HG03039 (cell line): Measurements from ENCODE around the gene IL3.

ENCODE experiments used
- ATAC-seq: cut with Tn5 transposase; IDR thresholded peaks from one replicate; pipeline ENCODE4 v1.9.1; 2021; ENCODE audit warnings: mild to moderate bottlenecking, moderate library complexity; ENCODE audit not compliant: unreplicated experiment

IL3 gene

DNA sequence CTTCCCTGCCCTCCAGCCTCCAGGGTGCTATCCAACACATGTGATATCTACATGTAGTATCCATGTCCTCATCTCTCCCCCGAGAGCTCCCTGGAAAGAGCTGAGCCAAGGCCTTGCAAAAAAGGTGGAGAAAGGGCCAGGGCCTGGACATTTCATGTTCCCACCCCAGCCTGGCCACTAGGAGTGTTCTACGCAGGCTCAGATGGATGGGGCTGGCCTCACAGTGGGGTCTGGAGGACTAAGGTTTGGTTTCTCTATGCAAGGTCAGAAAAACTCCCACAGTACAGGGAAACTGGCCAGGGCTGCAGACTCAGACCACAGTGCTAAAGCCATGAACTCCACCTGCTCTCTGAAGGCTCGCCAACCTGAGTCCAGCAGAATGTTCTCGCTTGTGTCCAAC, 11.6 kb downstream of the IL3 start:
- no peak for ATAC-seq

DNA sequence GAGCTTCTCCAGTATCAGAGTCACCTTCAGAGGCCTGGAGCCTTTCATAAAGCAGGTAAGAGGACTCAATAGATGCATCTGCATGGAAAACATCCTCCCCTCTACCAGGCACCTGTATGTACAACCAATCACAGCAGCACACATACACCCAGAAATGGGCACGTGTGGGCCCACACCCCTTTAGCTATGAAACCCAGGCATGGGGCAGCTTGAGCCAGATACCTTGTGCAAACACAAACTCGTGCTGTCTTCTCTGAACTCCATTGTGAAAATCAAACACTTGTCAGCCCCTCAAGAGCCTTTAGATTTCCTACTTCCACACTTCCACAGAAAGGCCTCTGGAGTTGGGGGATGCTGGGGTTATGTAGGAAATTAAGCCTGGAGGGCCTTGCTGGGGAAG, 12.1 kb downstream of the IL3 start:
- no peak for ATAC-seq

DNA sequence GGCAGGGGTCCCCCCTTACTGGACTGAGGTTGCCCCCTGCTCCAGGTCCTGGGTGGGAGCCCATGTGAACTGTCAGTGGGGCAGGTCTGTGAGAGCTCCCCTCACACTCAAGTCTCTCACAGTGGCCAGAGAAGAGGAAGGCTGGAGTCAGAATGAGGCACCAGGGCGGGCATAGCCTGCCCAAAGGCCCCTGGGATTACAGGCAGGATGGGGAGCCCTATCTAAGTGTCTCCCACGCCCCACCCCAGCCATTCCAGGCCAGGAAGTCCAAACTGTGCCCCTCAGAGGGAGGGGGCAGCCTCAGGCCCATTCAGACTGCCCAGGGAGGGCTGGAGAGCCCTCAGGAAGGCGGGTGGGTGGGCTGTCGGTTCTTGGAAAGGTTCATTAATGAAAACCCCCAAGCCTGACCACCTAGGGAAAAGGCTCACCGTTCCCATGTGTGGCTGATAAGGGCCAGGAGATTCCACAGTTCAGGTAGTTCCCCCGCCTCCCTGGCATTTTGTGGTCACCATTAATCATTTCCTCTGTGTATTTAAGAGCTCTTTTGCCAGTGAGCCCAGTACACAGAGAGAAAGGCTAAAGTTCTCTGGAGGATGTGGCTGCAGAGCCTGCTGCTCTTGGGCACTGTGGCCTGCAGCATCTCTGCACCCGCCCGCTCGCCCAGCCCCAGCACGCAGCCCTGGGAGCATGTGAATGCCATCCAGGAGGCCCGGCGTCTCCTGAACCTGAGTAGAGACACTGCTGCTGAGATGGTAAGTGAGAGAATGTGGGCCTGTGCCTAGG, 13.0 kb downstream of the IL3 start, which contains the start of gene CSF2:
CSF2 (plus strand) TSS at position 559 of the 783 bp plus-strand sequence; CDS start at position 594, 35 bp downstream.
- no peak for ATAC-seq

DNA sequence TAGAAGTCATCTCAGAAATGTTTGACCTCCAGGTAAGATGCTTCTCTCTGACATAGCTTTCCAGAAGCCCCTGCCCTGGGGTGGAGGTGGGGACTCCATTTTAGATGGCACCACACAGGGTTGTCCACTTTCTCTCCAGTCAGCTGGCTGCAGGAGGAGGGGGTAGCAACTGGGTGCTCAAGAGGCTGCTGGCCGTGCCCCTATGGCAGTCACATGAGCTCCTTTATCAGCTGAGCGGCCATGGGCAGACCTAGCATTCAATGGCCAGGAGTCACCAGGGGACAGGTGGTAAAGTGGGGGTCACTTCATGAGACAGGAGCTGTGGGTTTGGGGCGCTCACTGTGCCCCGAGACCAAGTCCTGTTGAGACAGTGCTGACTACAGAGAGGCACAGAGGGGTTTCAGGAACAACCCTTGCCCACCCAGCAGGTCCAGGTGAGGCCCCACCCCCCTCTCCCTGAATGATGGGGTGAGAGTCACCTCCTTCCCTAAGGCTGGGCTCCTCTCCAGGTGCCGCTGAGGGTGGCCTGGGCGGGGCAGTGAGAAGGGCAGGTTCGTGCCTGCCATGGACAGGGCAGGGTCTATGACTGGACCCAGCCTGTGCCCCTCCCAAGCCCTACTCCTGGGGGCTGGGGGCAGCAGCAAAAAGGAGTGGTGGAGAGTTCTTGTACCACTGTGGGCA, 13.8 kb downstream of the IL3 start:
- no peak for ATAC-seq

DNA sequence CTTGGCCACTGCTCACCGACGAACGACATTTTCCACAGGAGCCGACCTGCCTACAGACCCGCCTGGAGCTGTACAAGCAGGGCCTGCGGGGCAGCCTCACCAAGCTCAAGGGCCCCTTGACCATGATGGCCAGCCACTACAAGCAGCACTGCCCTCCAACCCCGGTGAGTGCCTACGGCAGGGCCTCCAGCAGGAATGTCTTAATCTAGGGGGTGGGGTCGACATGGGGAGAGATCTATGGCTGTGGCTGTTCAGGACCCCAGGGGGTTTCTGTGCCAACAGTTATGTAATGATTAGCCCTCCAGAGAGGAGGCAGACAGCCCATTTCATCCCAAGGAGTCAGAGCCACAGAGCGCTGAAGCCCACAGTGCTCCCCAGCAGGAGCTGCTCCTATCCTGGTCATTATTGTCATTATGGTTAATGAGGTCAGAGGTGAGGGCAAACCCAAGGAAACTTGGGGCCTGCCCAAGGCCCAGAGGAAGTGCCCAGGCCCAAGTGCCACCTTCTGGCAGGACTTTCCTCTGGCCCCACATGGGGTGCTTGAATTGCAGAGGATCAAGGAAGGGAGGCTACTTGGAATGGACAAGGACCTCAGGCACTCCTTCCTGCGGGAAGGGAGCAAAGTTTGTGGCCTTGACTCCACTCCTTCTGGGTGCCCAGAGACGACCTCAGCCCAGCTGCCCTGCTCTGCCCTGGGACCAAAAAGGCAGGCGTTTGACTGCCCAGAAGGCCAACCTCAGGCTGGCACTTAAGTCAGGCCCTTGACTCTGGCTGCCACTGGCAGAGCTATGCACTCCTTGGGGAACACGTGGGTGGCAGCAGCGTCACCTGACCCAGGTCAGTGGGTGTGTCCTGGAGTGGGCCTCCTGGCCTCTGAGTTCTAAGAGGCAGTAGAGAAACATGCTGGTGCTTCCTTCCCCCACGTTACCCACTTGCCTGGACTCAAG, 14.6 kb downstream of the IL3 start:
- ATAC-seq, result no peak

DNA sequence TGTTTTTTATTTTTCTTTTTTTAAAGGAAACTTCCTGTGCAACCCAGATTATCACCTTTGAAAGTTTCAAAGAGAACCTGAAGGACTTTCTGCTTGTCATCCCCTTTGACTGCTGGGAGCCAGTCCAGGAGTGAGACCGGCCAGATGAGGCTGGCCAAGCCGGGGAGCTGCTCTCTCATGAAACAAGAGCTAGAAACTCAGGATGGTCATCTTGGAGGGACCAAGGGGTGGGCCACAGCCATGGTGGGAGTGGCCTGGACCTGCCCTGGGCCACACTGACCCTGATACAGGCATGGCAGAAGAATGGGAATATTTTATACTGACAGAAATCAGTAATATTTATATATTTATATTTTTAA, 15.2 kb downstream of the IL3 start:
- ATAC-seq, result no peak

DNA sequence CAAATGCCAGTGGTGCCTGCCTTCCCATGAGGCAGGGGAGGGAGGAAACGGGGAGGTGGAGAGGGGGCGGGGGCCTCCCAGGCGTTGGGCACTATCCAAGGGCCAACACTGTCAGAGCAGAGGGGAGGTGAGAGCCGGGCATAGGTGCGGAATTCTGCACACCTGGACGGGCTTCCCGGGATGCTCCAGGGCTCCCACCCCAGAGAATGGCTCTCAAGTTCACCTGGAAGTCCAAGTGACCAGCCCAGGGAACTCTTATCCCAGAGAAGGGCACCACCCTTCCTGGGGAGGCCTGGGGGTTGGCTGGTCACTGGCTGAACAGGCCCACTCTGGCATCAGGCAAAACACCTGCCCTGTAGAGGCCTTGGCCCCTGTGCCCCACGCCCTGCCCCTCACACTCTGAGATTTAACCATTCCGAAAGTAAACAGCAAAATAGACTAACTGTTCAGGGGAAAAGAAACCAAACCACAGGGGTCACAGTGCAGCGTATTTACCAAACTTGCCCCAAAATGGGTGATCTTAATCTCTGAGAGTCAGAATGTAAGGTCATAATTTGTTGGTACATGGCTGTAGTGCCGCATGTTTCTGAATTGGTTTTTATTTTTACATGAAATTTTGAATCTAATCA, 15.9 kb downstream of the IL3 start:
- no peak for ATAC-seq

DNA sequence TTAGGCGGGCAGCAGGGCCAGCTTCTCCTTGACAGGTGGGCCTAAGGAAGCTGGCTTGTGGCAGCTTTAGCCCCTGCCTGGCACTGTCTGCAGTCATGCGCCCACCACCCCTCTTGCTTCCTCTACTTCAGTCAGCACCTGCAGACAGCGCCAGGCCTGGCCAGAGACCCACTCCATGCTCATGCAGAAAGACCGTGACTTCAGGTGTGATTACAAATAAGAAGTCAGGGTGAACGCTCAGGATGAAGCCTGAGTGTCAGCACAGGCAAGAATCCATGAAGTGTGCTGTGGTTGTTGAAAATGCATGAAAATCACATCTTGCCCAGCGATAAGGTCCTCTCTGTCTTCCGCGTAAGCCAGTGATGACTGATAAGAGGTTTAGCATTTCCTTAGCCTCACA, 16.5 kb downstream of the IL3 start:
- ATAC-seq, result no peak

DNA sequence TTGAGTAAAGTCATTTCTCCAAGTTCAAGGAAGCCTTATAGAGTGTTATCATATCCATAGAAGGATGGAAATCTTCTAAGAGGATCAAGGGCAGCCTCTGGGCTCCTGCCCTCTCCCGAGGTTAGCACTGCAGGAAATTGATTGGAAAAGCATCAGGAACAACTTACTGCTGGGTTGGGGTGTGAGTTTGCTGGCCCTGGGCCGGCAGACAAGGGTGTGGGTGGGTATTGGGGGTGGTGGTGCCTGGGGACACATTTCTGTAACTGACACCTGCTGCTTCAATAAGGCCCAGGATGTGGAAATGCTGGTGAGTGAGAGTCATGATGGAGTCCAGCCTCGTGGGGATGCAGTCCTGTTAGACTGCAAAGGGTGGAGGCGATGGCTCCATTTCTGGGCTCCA, 18.6 kb downstream of the IL3 start:
- no peak for ATAC-seq

DNA sequence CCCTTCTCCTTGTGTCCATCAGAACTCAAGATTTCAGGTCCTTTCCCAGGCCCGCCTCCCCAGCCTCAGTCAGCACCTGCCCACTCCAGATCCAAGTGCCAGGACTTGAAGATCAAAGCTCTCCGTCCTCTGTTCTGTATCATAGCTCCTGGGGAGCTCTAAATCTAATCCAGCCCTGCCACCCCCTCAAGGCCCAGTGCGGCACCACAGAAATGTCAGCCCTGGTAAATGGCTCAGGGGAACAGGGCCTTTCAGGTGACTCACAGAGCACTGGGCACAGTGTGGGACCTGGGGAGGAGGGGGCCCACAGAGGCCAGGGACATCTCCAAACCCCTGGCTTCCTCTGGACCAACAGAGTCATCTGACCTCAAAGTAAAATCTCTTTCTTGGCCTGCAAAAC, 19.2 kb downstream of the IL3 start:
- ATAC-seq, result no peak

DNA sequence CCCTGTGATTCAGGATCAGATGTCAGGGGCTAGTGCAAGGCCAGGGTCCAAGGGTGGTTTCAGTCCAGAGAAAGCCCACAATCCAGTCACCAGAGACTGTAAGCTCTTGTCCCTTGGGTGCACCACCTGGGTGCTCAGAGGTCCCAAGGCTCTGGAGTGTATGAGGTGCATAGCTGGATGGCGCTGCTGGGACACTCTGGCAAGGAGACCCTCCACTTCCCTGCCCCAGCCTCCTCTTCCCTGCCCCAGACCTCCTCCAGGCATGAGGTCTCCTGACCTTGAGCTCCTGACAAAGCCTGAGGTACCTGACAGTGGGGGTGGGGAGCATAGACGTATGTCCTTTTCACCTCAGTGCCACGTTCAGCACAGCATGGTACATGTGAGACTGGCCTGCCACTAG, 20.1 kb downstream of the IL3 start:
- no peak for ATAC-seq

DNA sequence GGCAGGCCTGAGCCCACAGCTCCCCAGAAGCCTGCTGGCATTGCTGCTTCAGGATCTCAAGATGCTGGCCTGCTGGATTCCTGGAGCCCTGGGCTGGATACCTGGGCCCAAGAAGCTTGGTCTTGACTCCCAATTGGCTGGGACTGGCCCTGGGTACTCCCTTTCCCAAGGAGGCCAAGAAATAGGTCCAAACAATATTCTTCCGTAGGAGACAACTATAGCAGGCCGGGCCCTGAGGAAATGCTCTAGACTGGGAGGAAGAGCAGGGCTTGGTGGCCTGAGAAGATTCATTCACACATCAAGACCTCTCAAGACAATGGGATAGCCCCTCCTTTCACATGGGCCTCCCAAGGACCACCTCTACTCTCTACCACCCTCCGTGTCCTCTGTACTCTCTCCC, 21.0 kb downstream of the IL3 start:
- ATAC-seq, result no peak

DNA sequence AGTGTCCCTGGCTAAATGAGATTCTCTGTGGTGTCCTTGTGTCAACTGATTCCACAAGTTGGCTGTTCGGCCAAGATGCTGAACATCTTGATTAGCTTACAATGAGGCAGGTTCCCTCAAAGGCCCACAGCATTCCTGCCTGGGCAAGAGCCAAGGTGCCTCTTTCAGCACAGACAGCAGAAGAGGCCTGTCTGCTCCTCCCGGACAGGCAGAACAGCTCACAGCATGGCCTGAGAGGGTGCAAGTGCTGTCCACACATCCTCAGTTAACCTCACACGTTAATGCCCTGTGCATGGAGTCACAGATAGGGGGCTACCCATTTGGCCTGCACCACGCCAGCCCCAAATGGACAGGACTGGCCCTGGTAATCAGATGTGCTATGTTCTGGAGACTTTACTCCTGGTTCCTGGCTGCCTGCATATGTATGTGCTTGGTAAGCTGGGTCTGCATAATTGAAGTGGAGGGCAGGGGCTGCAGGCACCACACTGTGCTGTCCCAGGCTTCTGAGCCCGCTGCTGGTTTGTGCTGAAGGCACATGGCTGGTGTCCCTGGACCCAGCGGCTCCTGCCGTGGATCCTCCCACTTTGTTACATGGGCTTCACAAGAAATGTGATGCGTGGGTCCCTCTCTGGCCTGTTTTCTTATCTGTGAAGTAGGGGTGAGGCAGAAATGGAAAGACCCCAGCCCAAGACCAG, 22.0 kb downstream of the IL3 start:
- ATAC-seq, result no peak

DNA sequence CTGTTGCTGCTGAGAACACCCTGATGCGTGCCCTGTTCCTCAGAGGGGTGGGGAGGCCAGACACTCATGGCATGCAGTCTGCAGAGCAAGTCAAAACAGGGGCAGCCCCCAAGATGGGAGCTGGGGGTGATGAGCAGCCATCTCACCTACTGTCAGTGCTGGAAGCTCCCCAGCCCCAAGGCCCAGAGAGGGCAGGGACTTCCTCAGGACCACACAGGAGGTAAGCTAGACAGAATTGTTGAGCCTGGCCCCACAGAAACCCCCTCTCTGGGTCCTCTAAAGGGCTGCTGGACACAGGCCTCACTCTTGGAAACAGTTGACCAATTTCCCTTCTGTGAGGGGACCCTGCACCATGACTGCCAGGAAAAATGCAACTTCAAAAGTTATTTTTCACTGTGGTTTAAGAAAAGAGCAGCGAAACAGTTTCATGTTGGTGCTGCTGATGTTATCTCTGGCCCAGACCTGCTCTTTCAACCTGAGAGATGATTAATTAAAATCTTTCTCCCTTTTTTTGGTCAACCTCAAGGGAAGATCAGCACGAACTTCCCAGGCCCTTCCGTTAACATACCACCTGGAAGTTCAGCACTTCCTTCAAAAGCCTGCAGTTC, 22.7 kb downstream of the IL3 start:
- no peak for ATAC-seq

DNA sequence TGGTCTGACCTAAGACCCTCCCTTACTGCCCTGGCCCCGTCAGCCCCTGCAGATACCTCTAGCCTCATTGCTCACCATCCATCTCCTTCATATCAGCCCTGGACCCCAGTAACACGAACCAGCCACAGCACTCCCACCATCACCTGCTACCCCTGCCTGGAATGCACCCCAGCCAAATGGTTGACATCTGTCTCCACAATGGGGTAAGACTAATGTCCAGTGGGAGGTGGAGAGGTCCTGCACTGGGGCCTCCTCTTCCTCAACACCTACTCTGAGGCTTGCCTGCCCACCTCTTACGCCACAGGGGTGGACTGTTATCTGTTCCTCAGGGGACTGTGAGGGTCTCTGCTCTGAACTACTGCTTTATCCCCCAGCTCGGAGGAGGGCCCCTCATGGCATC, 25.2 kb downstream of the IL3 start:
- ATAC-seq, result no peak

DNA sequence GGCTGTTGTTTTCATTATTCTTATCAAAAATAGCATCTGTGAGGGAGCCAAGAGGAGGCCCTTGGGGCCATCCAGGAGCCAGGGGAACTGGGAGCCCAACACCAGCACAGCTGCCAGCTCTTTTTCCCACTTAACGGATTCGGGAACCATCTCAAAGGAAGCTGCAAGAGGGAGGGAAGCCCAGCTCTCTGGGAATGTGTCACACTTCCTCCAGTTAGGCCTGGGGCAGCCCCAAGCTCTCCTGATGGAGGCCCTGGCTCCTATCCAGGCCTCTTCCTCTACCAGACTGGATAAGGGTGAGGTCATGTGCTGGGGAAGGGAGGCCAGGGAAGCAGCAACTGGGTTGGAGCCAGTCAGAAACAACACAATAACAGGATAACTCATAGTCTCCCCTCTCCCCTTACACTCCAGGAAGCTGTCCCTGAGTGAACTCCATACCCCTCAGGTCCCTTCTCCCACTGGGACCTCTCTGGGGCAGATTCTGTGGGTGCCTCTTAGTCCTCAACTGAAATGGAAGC, 25.9 kb downstream of the IL3 start:
- ATAC-seq, result no peak

DNA sequence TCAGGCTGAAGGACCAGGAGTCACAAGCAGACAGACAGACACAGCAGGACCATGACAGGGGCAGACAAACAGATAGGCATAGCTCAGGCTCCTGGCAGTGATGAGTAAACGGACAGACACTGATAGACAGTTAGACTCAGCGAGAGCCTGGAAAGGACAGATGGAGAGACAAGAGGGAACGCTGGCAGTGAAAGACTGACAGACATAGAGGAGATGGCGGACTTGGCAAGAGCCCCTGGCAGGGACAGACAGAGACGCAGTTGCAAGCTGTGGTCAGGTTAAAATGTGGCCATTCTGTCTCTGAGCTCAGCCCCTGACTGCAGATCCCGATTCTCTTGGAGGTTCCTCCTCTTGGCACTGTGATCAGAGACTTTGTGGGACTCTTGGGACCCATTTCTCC, 26.7 kb downstream of the IL3 start:
- ATAC-seq, result no peak

DNA sequence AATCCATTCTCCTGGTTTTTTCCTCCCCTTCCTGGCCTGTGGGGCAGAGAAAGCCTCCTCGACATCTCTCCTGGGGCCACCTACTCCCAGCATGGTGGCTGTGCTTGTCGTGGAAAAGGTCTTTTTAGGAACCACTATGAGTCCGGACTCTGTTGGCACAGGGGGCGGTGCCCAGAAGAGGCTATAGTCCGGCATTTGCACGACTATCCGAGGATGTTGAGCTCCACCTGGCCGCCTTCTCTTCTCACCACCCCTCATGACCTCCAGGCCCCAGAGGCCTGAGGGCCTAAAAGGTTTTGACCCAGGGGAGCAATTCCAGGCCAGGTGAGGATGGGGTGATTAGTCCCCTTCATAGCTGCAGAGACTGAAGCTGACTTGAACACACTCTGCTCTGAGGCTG, 27.2 kb downstream of the IL3 start:
- no peak for ATAC-seq

DNA sequence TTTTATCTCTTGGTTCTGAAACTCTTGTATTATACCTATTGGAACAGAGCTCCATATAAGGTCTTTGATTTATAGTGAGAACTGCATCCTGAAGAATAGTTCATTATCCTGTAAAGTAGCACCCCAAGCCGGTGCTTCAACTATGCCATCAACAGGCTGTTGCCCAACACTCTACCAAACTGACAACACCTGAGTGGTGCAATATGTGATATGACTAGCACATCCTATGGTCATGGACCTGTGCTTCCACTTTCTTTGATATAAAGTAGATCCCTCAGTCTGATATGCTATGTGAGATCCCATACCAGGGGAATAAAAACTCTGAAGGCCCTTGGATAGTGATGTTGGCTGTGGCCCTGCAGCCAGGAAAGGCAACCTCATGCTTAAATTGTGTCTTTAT, 28.9 kb downstream of the IL3 start:
- no peak for ATAC-seq

DNA sequence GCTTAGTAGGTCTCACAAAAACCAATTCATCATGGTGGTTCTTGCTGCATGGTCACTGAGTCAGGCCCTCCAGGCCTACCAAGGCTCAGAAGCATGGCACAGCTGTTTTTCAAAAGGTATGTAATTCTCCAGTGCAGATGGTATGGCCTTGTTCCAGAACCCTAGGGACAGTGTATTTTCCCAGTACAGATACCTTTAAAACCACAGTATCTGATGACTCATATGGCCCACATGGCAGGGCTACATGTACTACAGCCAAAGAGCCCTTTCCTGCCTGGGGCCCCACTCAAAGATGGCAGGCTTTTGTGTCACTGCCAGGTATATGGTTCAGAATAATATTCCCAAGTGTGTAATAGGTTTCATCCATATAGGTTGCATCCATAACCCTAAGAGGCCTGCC, 29.7 kb downstream of the IL3 start:
- no peak for ATAC-seq
